Measurements from ENCODE around the gene ADIPOR1. TPM values are rescaled to one million over a fixed set of nuclear protein-coding genes. Genes with fewer than 3 reads are reported as not detected.

Gene ADIPOR1
- polyA plus RNA-seq, 1 of the 3 experiments (the other 2 are of a cell fraction), result 82.2 TPM

- WGBS (ENCODE audit: low lambda C conversion rate), result 74% methylated on average over 6 of the region's 6 CpGs
- Histone ChIP-seq H3F3A (replicated peaks; ENCODE audit: insufficient read depth) (peaks cover 11% of the 10 kb centered on the region), H3K9me3 (no peaks in the 10 kb centered on the region), H3K27ac (ENCODE audit: low read depth in 2 of 2, low read length in 1 of 2) (no peak overlapping the region), H3K4me2 (peak overlapping the region; percentile 71), H3K9me2 (no peaks in the 10 kb centered on the region), H3K79me2 (ENCODE audit: insufficient read depth) (peaks cover 60% of the 10 kb centered on the region), H3K4me3 (ENCODE audit: low read depth in 2 of 2, low read length in 1 of 2) (peak overlapping the region; percentile 91 to 96), H3K4me1 (ENCODE audit: control insufficient read depth in 1 of 2, insufficient read depth in 2 of 2, low read depth in 1 of 2, low read length in 1 of 2) (peaks cover 18 to 22% of the 10 kb centered on the region in 2 experiments), H3K9ac (peak overlapping the region; percentile 89; the same call in 1 of the 2 replicates), H4K20me1 (ENCODE audit: insufficient read depth) (peaks cover 41% of the 10 kb centered on the region), H3K36me3 (replicated peaks in 1 of 2; ENCODE audit: control insufficient read depth in 1 of 2, insufficient read depth in 2 of 2, low read length in 1 of 2) (peaks cover 7 to 20% of the 10 kb centered on the region in 2 experiments), H2AFZ (ENCODE audit: low read depth) (no peak overlapping the region), H3K27me3 (ENCODE audit: insufficient read depth) (no peaks in the 10 kb centered on the region)
- CTCF ChIA-PET, result no interaction called here
- no peak for DNase-seq
- POLR2A ChIA-PET, result no interaction called here
- TF ChIP-seq JUND (IDR thresholded peaks at IDR 0.05) (no peak), POLR2AphosphoS5 (IDR thresholded peaks at IDR 0.05; ENCODE audit: low read depth, low read length) (no peak), SIN3A (IDR thresholded peaks at IDR 0.05; ENCODE audit: borderline replicate concordance, low read depth, low read length) (no peak), NFIC (IDR thresholded peaks at IDR 0.05; ENCODE audit: borderline replicate concordance) (no peak), RAD21 (IDR thresholded peaks at IDR 0.05; ENCODE audit: low read length) (no peak), TAF1 (IDR thresholded peaks at IDR 0.05; ENCODE audit: borderline replicate concordance, low read depth, low read length) (no peak), REST (IDR thresholded peaks at IDR 0.05; ENCODE audit: low read depth, low read length) (no peak), TCF12 (IDR thresholded peaks at IDR 0.05) (no peak), RCOR1 (IDR thresholded peaks at IDR 0.05; ENCODE audit: low read length) (no peak), MAX (IDR thresholded peaks at IDR 0.05; ENCODE audit: low read depth) (no peak), FOSL2 (IDR thresholded peaks at IDR 0.05; ENCODE audit: borderline replicate concordance, low read depth) (no peak)
Measured at GRCh38 chr1:202956969-202957368, 1.1 kb downstream of the ADIPOR1 start.

- no peaks in the 10 kb centered on the region for H3K9me3 ChIP-seq
- peaks cover 21 to 29% of the 10 kb centered on the region in 2 experiments for H3K4me1 ChIP-seq (ENCODE audit: control insufficient read depth in 1 of 2, insufficient read depth in 2 of 2, low read depth in 1 of 2, low read length in 1 of 2)
- ChIA-PET CTCF (interaction anchor here (1.2 kb wide), 1 partner anchor 313 kb away, joined by 4 read pairs; no protein-coding TSS in a partner anchor), POLR2A (interaction anchor here (0.6 kb wide), 1 partner anchor 16 kb away, joined by 3 read pairs; no protein-coding TSS in a partner anchor)
- no peak overlapping the region for H2AFZ ChIP-seq (ENCODE audit: low read depth)
- no peak overlapping the region for H3K4me2 ChIP-seq
- no peak overlapping the region for H3K9ac ChIP-seq
- H3F3A ChIP-seq (replicated peaks; ENCODE audit: insufficient read depth), result peaks cover 5% of the 10 kb centered on the region
- no peaks in the 10 kb centered on the region for H3K9me2 ChIP-seq
- no peak for DNase-seq
- H3K36me3 ChIP-seq (replicated peaks in 1 of 2; ENCODE audit: control insufficient read depth in 1 of 2, insufficient read depth in 2 of 2, low read length in 1 of 2), result peaks cover 21 to 28% of the 10 kb centered on the region in 2 experiments
- peaks cover 49% of the 10 kb centered on the region for H4K20me1 ChIP-seq (ENCODE audit: insufficient read depth)
- H3K4me3 ChIP-seq (ENCODE audit: low read depth in 2 of 2, low read length in 1 of 2), result no peak overlapping the region
- no peaks in the 10 kb centered on the region for H3K27me3 ChIP-seq (ENCODE audit: insufficient read depth)
- WGBS (ENCODE audit: low lambda C conversion rate), result 90% methylated on average over 6 of the region's 6 CpGs
- no peak for TF ChIP-seq FOXJ3 (CRISPR knock-in tag; IDR thresholded peaks at IDR 0.05)
- no peak for TF ChIP-seq TCF12 (IDR thresholded peaks at IDR 0.05)
- TF ChIP-seq PBX3 (IDR thresholded peaks at IDR 0.05), result no peak
- no peak for TF ChIP-seq USF1 (IDR thresholded peaks at IDR 0.05; ENCODE audit: borderline replicate concordance, low read depth)
- TF ChIP-seq USF2 (IDR thresholded peaks at IDR 0.05; ENCODE audit: borderline replicate concordance, low read depth, low read length), result no peak
- no peak for TF ChIP-seq ELF1 (IDR thresholded peaks at IDR 0.05)
- TF ChIP-seq MXI1 (IDR thresholded peaks at IDR 0.05; ENCODE audit: low read depth, low read length), result no peak
- TF ChIP-seq TAF1 (IDR thresholded peaks at IDR 0.05; ENCODE audit: borderline replicate concordance, low read depth, low read length), result no peak
- H3K79me2 ChIP-seq (ENCODE audit: insufficient read depth), result peaks cover 74% of the 10 kb centered on the region
- no peak overlapping the region for H3K27ac ChIP-seq (ENCODE audit: low read depth in 2 of 2, low read length in 1 of 2)
Measured at GRCh38 chr1:202954057-202954745, 3.9 kb downstream of the ADIPOR1 start.

Data from SK-N-SH (cell line).